ENCODE data around the gene ARL2. TPM values are rescaled to one million over a fixed set of nuclear protein-coding genes. Genes with fewer than 3 reads are reported as not detected.
"Not testable (repeated sequence)": the region's sequence is repeated elsewhere in the genome, so short reads cannot be mapped to it uniquely, and the experiment has no call there.

The ARL2 gene
- 10 to 100 TPM; 45.9 to 74.0 (median 64.2) TPM for polyA plus RNA-seq (ENCODE audit: low read depth in 6 of 6)

DNA sequence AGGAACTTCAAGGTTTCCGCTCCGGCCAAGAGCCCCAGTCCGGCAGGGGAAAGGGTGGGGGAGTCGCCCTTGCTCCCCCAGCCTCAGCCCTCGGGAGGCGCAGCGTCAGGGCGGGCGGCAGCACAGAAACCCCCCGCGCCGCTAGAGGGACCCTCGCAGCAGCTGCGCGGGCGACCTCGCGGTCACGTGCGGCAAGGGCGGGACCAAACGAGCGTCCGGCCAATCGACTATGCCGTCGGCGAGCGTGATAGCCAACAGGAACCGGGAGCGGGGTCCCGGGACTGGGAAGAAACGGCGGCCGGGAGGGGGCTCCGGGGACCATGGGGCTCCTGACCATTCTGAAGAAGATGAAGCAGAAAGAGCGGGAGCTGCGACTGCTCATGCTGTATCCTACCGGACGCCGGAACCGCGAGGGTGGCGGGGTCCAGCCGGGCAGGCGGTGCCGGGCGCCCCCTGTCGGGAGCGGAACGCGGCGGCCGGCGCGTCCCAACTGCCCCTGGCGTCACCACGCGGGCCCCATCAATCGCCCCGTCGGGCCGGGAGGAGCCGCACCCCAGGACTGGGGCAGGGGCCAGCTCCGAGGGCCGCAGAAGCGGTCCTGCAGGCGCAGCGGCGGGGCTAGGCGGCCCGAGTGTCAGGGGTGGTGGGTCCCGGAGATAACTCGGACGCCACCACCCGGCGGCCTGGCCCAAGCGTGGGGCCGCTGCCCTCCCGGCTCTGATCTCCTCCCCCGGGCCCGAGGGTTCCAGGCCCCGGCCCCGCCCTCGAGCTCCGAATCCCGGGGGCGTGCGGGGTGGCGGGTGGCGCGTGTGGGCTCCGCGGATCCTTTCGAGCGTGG, at the start of gene ARL2:
Gene ARL2 (plus strand): TSS at position 273 of the 838 bp plus-strand sequence. CDS start 48 bp downstream, at position 321.
- ATAC-seq (ENCODE audit: low read depth in 2 of 2) = peak; percentile 76 to 78
- Mint-ChIP-seq H3K4me1 (peaks cover 29 to 44% (median 41%) of the 10 kb centered on the region in 3 donors), H3K27ac (peak within 1 kb of the TSS; percentile 94 to 99 (median 99)), H3K36me3 (no peaks in the 10 kb centered on the region), H3K9me3 (no peaks in the 10 kb centered on the region), H3K4me3 (peak within 1 kb of the TSS; percentile 87 to 98 (median 94)), H3K27me3 (no peaks in the 10 kb centered on the region)
- peak; percentile 93 for DNase-seq

- Mint-ChIP-seq H3K4me1 (peaks cover 5 to 15% (median 14%) of the 10 kb centered on the region in 3 donors), H3K9me3 (no peaks in the 10 kb centered on the region), H3K27ac (no peak overlapping the region), H3K27me3 (no peaks in the 10 kb centered on the region), H3K4me3 (no peak overlapping the region), H3K36me3 (no peaks in the 10 kb centered on the region)
- no peak for ATAC-seq (ENCODE audit: low read depth in 2 of 2)
- no peak for DNase-seq
Measured at GRCh38 chr11:64967375-64967774, 46.6 kb upstream of the ARL2 start.

DNA sequence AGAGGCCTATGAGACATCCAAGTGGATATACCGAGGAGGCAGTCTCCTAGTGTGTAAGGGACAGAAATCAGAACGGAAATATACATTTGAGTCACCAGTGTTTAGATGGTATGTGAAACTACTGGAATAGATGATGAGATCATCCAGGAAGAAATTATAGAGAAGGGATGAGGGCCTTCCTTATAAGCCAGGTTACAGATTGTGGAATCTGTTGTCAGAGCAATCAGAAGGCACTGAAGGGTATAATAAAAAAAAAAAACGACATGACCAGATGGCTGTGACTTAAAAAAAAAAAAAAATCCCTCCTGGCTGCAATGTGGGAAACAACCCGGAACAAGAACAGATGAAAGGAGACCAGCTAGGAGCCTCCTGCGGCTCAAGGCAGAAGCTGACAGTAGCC, 44.8 kb upstream of the ARL2 start:
- peak overlapping the region in 2 of 6 donors; percentile 55 to 67 for H3K27ac Mint-ChIP-seq

GRCh38 chr11:64970731-64971151, 43.2 kb upstream of the ARL2 start:
- Mint-ChIP-seq H3K4me1 (peaks cover 15 to 44% (median 29%) of the 10 kb centered on the region in 3 donors), H3K27me3 (no peaks in the 10 kb centered on the region), H3K27ac (peak overlapping the region in 4 of 6 donors; percentile 47 to 81 (median 66)), H3K4me3 (peak overlapping the region; percentile 18 to 90 (median 74)), H3K9me3 (peaks cover 0 to 2% (median 0%) of the 10 kb centered on the region in 7 donors), H3K36me3 (no peaks in the 10 kb centered on the region)
- ATAC-seq (ENCODE audit: low read depth in 2 of 2) (no peak), DNase-seq (no peak)

More for the DNA sequence above, 44.8 kb upstream of the ARL2 start:
- Mint-ChIP-seq H3K4me3 (peak overlapping the region in 3 of 8 donors; percentile 4 to 41 (median 17)), H3K9me3 (no peaks in the 10 kb centered on the region), H3K36me3 (no peaks in the 10 kb centered on the region), H3K27me3 (no peaks in the 10 kb centered on the region), H3K4me1 (peaks cover 9 to 30% (median 20%) of the 10 kb centered on the region in 3 donors)
- ATAC-seq (ENCODE audit: low read depth in 2 of 2) (no peak), DNase-seq (no peak)

DNA sequence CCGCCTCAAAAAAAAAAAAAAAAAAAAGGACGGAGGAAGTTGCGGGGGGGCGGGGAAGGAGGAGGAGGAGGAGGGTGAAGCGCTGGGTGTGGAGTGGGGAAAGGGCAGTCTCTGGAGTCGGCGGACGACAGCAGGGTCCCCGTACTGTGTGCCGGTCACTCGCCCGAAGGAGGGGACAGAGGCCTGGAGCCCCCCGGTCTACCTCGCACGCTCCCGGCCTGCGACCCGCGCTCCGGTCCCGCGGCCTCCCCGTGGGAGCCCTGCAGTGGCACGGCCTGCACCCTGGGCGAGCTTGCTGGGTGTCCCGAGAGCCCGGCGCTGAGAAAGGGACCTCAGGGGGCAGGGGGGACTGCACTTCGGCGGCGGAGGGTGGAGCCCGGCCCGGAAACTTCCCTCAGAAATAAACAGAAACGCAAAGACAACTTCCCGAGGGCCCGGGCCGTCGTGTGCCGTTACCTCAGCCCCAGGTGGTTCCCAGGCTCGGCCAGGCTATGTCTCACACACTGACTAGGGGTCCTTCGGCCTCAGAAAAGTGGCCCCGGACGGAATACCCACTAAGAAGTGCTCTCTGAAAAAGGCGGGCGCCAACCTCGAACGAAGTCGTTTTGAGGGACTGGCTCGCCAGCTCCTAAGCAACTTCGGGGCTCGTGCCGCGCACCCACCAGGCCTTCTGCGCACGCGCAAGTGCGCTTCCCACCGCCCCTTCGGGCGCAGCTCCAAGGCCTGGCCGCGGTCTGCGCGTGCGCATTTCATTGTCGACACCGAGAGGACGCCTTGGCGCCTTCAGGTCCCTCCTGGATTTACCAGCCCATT, 42.3 kb upstream of the ARL2 start, which contains the start of gene MAJIN:
Gene MAJIN (minus strand): TSS at position 688 of the 813 bp plus-strand sequence. CDS start 12,703 bp downstream, outside the sequence.
- H3K9me3 Mint-ChIP-seq = peaks cover 0 to 2% (median 0%) of the 10 kb centered on the region in 7 donors
- peak within 1 kb of the TSS; percentile 33 to 88 (median 66) for H3K27ac Mint-ChIP-seq
- peak; percentile 83 for DNase-seq
- H3K27me3 Mint-ChIP-seq = no peaks in the 10 kb centered on the region
- H3K36me3 Mint-ChIP-seq = no peaks in the 10 kb centered on the region
- peaks cover 15 to 45% (median 29%) of the 10 kb centered on the region in 3 donors for H3K4me1 Mint-ChIP-seq
- H3K4me3 Mint-ChIP-seq = peak within 1 kb of the TSS; percentile 69 to 90 (median 80)
- peak; percentile 70 to 76 for ATAC-seq (ENCODE audit: low read depth in 2 of 2)

DNA sequence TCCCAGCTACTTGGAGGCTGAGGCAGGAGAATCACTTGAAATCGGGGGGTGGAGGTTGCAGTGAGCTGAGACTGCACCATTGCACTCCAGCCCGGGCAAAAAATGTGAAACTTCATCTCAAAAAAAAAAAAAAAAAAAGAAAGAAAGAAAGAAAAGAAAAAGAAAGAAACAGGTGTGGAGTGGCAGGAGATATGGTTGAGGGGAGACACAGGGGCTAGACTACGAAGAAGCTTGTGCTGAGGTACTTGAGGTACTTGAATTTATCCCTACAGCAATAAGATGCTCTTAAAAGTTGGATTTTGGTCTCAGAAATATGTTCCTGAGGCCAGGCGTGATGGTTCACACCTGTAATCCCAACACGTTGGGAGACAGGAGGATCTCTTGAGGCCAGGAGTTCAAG, 39.8 kb upstream of the ARL2 start:
- H3K27ac Mint-ChIP-seq = peak overlapping the region in 5 of 6 donors; percentile 78 to 97 (median 84)
- ATAC-seq (ENCODE audit: low read depth in 2 of 2) (peak; percentile 49 to 62), DNase-seq (peak; percentile 36)
- H3K4me1 Mint-ChIP-seq = peaks cover 19 to 50% (median 34%) of the 10 kb centered on the region in 3 donors
- H3K4me3 Mint-ChIP-seq = peak overlapping the region in 7 of 8 donors; percentile 4 to 86 (median 66)
- no peaks in the 10 kb centered on the region for H3K36me3 Mint-ChIP-seq
- no peaks in the 10 kb centered on the region for H3K27me3 Mint-ChIP-seq
- H3K9me3 Mint-ChIP-seq = peaks cover 0 to 2% (median 0%) of the 10 kb centered on the region in 7 donors

- Mint-ChIP-seq H3K4me1 (peaks cover 18 to 41% (median 20%) of the 10 kb centered on the region in 3 donors), H3K36me3 (no peaks in the 10 kb centered on the region), H3K27me3 (no peaks in the 10 kb centered on the region), H3K27ac (no peak overlapping the region), H3K9me3 (peaks cover 0 to 2% (median 0%) of the 10 kb centered on the region in 7 donors), H3K4me3 (no peak overlapping the region)
- DNase-seq (no peak), ATAC-seq (ENCODE audit: low read depth in 2 of 2) (no peak)
Measured at GRCh38 chr11:64976651-64977050, 37.3 kb upstream of the ARL2 start.

GRCh38 chr11:64983339-64983738, 30.6 kb upstream of the ARL2 start:
- Mint-ChIP-seq H3K4me3 (peak overlapping the region in 2 of 8 donors; percentile 48 to 49), H3K4me1 (peaks cover 37 to 54% (median 39%) of the 10 kb centered on the region in 3 donors)
- not testable (repeated sequence) for DNase-seq; ATAC-seq (ENCODE audit: low read depth in 2 of 2); H3K27me3 Mint-ChIP-seq; H3K36me3 Mint-ChIP-seq; H3K27ac Mint-ChIP-seq; H3K9me3 Mint-ChIP-seq

- peaks cover 67 to 80% (median 72%) of the 10 kb centered on the region in 3 donors for H3K4me1 Mint-ChIP-seq
- DNase-seq (no peak), ATAC-seq (ENCODE audit: low read depth in 2 of 2) (no peak)
- H3K36me3 Mint-ChIP-seq = no peaks in the 10 kb centered on the region
- H3K9me3 Mint-ChIP-seq = peaks cover 0 to 4% (median 0%) of the 10 kb centered on the region in 7 donors
- H3K27ac Mint-ChIP-seq = peak overlapping the region in 2 of 6 donors; percentile 7 to 52
- no peaks in the 10 kb centered on the region for H3K27me3 Mint-ChIP-seq
- H3K4me3 Mint-ChIP-seq = peak overlapping the region in 3 of 8 donors; percentile 23 to 82 (median 39)
Measured at GRCh38 chr11:64987998-64988854, 25.7 kb upstream of the ARL2 start.

DNA sequence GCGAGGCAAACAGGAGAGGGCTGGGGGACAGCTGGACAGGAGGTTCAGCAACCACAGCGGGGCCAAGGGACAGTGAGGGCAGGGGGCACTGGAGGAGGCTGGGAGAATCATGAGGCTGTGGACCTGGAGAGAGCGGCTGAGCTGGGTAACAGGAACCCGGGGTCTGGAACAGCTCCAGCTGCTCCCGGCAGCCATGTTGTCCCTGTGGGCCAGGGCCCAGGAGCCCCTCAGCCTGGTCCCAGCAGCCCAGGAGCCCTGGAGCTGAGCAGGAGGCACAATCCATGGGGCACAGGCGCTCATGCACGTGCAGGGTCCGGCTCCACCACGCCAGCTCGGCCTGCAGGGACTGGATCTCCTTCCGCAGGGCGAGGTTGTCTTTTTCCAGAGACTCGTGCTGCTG, 24.5 kb upstream of the ARL2 start:
- no peaks in the 10 kb centered on the region for H3K36me3 Mint-ChIP-seq
- peaks cover 0 to 4% (median 0%) of the 10 kb centered on the region in 7 donors for H3K9me3 Mint-ChIP-seq
- H3K4me1 Mint-ChIP-seq = peaks cover 62 to 71% (median 68%) of the 10 kb centered on the region in 3 donors
- DNase-seq = no peak
- H3K4me3 Mint-ChIP-seq = peak overlapping the region in 6 of 8 donors; percentile 36 to 91 (median 82)
- ATAC-seq (ENCODE audit: low read depth in 2 of 2) = no peak
- H3K27me3 Mint-ChIP-seq = no peaks in the 10 kb centered on the region
- H3K27ac Mint-ChIP-seq = peak overlapping the region in 4 of 6 donors; percentile 59 to 86 (median 74)

DNA sequence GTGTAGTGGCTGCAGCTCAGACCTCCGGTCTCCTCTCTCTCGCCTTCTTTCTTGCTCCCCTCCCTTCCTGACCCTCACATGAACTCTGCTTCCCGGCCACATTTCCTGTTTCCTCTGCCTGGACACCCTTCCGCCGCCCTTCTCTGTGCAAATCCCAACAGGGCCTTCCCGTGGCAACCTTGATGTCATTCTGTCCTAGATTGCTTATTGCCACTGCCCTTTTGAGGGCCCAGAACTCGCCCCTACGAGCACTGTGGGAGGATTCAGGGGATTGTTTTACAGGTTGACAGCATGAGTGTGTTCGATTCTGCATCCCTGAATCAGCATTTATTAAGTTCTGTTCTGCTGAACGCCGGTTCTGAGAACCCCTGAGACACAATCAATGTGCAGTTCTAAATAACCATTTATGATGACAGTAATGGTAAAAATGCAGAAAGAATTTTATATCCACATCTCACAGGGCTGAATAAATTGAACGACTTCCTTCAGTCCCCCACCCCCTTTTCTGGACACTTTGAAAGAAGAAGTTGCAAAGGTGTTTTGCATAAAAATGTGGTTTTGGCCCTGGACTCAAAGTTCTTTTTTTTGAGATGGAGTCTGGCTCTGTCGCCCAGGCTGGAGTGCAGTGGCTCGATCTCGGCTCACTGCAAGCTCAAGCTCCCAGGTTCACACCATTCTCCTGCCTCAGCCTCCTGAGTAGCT, 23.6 kb upstream of the ARL2 start:
- H3K4me1 Mint-ChIP-seq = peaks cover 53 to 62% (median 59%) of the 10 kb centered on the region in 3 donors
- no peaks in the 10 kb centered on the region for H3K36me3 Mint-ChIP-seq
- no peaks in the 10 kb centered on the region for H3K27me3 Mint-ChIP-seq
- peaks cover 0 to 2% (median 0%) of the 10 kb centered on the region in 7 donors for H3K9me3 Mint-ChIP-seq
- H3K4me3 Mint-ChIP-seq = peak overlapping the region; percentile 12 to 91 (median 81)
- peak overlapping the region; percentile 1 to 94 (median 86) for H3K27ac Mint-ChIP-seq
- ATAC-seq (ENCODE audit: low read depth in 2 of 2) (peak; percentile 89), DNase-seq (peak; percentile 51)

DNA sequence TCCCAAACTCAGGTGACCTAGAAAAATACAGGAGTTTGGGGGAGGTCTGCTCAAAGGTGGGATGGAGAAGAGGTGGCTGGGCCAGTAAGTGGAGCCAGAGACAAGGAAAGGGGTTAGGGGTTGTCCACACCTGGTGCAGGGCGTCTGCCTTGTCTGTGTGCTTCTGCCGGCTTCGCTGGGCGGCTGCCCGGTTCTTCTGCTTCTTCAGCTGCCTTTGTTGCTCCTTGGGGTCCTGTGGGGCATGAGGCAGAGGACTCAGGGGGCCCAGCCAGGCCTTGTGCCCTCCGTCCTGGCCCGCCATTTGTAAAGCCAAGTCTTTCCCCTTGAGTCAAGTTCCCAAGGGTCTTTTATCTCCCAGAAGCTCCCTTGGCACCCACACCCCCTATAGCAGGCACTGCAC, 19.6 kb upstream of the ARL2 start:
- H3K4me3 Mint-ChIP-seq = no peak overlapping the region
- no peaks in the 10 kb centered on the region for H3K27me3 Mint-ChIP-seq

More for the DNA sequence above, 19.6 kb upstream of the ARL2 start:
- ATAC-seq (ENCODE audit: low read depth in 2 of 2) (no peak), DNase-seq (no peak)
- Mint-ChIP-seq H3K36me3 (no peaks in the 10 kb centered on the region), H3K27ac (no peak overlapping the region), H3K9me3 (no peaks in the 10 kb centered on the region), H3K4me1 (peaks cover 44 to 48% (median 46%) of the 10 kb centered on the region in 3 donors)
